GM18861 (cell line): ENCODE results near the gene SHC2.
"Not testable (repeated sequence)": the region's sequence is repeated elsewhere in the genome, so short reads cannot be mapped to it uniquely, and the experiment has no call there.

Experiments
- ATAC-seq: cut with Tn5 transposase; IDR thresholded peaks from one replicate; pipeline ENCODE4 v1.9.1; 2021; ENCODE audit not compliant: unreplicated experiment

SHC2 gene

GRCh38 chr19:407511-408440 is 53.1 kb downstream of the SHC2 start:
- ATAC-seq = no peak

- no peak for ATAC-seq
These were observed 53.8 kb downstream of the SHC2 start for GRCh38 chr19:406971-407510.

GRCh38 chr19:406135-406781 is 54.6 kb downstream of the SHC2 start:
- ATAC-seq = no peak

GRCh38 chr19:405121-405965 is 55.5 kb downstream of the SHC2 start:
- no peak for ATAC-seq

DNA sequence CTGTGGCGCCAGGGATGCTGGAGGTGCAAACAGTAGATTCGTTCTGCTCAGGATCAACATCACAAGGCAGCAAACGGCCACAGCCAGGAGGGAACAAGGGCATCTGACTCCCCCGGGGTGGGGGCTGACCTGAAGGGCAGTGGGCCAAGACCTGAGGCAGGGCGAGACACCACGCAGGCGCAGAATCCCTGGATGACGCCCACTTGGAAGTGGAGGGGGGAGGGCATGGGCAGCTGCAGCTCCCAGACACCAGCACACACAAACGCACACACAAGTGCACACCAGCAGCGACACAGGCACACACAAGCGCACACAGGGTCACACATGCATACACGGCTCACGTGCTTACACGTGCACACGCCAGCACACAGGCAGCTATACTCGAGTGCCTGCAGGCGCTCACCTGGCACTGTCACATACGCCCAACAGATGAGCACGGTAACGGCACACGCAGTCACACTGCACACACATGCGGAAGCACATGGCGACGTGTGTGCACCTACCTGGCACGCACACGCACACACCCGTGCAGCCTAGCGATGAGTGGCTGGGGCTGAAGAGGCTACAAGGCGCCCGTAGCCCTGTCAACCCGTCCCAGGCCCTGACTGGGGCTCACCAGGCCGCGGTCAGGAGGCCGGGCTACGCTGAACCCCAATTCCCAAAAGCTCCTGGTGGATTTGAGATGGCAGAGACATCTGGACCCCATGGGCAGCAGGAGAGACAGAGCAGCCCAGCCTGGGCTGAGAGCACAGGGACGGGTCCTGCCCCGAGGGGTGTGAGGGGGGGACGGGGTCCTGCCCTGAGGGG is 57.4 kb downstream of the SHC2 start:
- ATAC-seq = no peak

DNA sequence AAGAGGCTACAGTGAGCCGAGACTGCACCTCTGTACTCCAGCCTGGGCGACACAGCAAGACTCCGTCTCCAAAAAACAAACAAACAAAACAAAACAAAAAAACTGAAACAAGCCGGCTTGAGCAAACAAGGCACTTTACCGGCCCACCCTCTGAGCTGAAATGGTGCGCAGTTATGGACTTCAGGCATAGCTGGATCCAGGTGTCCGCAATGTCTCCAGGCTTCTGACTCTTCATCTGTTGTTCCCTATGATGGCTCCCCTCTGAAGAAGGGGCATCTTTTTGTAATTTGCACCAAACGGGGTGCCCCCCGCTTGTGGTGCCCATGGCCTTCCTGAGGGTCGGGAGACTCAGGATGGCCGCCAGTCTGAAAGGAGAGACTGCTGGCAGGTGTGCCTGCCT is 58.0 kb downstream of the SHC2 start:
- ATAC-seq = no peak

DNA sequence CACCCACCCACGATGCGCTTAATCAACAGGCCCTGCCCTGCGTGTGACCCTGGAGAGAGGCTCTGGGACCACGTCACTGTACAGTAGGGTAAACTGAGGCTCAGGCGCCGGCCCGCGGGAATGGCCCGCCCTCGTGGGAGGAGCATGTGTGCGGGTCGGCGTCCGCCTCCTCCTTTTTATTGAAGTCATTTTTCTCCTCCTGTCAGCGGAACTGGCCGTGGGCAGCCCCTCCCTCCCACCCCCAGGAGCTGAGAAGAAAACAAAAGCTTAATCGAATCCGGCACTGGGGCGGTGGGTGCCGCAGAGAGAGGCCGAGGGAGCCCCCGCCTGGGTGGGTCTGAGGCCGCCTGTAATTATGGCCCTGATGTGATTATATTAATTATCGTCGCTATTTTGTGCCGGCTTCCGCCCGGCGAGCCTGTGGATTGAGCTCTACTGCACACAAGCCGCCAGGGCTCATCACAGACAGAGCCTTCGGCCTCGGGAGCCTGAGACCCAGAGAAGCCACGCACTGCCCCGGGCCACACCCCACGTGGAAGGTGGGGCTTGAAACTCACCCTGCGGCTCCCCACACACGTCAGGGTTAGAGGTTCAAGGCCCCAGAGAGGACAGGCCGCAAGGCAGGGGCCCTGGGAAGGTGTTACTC is 58.8 kb downstream of the SHC2 start:
- no peak for ATAC-seq

- ATAC-seq = no peak
These were observed 59.6 kb downstream of the SHC2 start for GRCh38 chr19:400976-401865.

DNA sequence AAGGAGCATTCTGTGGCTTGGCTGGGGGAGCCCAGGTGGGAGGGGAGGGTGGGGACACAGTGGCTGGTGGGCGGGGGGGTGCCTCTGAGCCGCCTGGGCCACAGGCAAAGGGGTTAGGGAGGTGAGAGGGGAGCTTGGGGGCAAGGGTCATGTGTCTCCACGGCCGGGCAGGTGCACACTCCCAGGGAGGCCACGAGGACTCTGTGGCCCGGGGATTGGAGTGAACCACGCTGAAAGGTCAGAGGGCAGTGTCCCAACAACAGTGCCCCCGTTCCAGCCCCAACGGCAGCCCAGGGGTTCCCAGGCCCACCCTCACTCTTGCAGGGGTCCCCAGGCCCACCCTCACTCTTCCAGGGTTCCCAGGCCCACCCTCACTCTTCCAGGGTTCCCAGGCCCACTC is 61.5 kb downstream of the SHC2 start:
- ATAC-seq = no peak

DNA sequence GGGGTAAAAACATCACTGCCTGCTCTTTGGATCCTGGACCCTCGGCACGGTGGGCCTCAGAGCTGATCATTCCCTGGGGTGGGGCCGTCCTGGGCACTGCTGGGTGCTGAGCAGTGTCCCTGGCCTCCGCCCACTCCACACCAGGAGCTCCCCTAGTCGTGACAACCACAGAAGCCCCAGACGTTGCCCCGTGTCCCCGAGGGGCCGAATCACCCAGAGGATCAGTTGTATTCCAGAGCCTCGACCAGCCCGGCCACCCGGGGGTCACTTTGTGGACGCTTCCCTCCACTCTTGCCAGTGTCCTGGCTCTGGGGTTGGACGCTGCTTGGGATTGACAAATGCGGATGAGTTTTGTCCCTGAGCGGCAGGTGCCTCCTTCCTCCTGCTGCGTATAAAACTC is 62.1 kb downstream of the SHC2 start:
- ATAC-seq = no peak

GRCh38 chr19:397941-398706 is 62.7 kb downstream of the SHC2 start:
- ATAC-seq = no peak

GRCh38 chr19:397321-397720 is 63.5 kb downstream of the SHC2 start:
- no peak for ATAC-seq

DNA sequence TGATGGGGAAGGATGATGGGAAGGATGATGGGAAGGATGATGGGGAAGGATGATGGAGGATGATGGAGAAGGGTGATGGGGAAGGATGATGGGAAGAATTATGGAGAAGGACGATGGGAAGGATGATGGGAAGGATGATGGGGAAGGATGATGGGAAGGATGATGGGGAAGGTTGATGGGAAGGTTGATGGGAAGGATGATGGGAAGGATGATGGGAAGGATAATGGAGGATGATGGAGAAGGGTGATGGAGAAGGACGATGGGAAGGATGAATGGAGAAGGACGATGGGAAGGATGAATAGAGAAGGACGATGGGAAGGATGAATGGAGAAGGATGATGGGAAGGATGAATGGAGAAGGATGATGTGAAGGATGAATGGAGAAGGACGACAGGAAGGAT is 65.4 kb downstream of the SHC2 start:
- no peak for ATAC-seq

DNA sequence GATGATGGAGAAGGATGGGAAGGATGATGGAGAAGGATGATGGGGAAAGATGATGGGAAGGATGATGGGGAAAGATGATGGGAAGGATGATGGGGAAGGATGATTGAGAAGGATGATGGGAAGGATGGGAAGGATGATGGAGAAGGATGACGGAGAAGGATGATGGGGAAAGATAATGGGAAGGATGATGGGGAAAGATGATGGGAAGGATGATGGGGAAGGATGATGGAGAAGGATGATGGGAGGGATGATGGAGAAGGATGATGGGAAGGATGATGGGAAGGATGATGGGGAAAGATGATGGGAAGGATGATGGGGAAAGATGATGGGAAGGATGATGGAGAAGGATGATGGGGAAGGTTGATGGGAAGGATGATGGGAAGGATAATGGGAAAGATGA is 66.0 kb downstream of the SHC2 start:
- ATAC-seq = not testable (repeated sequence)

GRCh38 chr19:393560-393959 is 67.3 kb downstream of the SHC2 start:
- not testable (repeated sequence) for ATAC-seq

- no peak for ATAC-seq
These were observed 68.4 kb downstream of the SHC2 start for GRCh38 chr19:392375-392970.

- no peak for ATAC-seq
These were observed 69.0 kb downstream of the SHC2 start for GRCh38 chr19:391726-392374.
